Upper lobe of left lung (tissue), 6 donors: Measurements from ENCODE around the gene LGI4. TPM values are rescaled to one million over a fixed set of nuclear protein-coding genes. Genes with fewer than 3 reads are reported as not detected.
A peak's percentile ranks its signal among the peaks of the same experiment; 100 is the strongest.

Source experiments
- ATAC-seq, 2 donors: fragments of 200-7000 bp; cut with Tn5 transposase; one replicate each; pipeline ENCODE4 v1.9.1; 2022; ENCODE audit warnings: mild to moderate bottlenecking in 2 of 2, moderate library complexity in 2 of 2; ENCODE audit not compliant: low FRiP score in 2 of 2
- DNase-seq, 2 donors: peaks; one replicate each; pipeline ENCODE4 v3.0.0-alpha.2; 2019 to 2020
- H3K27ac ChIP-seq, 4 donors: fragments of 200-600 bp; sonication (generic); one replicate each; pipeline ENCODE4 v1.5.1; 2016 to 2019
- H3K27me3 ChIP-seq, 4 donors: fragments of 200-600 bp; sonication (generic); one replicate each; pipeline ENCODE4 v1.5.1; 2017 to 2019
- H3K36me3 ChIP-seq, 4 donors: fragments of 200-600 bp; sonication (generic); one replicate each; pipeline ENCODE4 v1.5.1; 2016 to 2019
- H3K4me1 ChIP-seq, 4 donors: fragments of 200-600 bp; sonication (generic); one replicate each; pipeline ENCODE4 v1.5.1; 2018 to 2019
- H3K4me3 ChIP-seq, 4 donors: fragments of 200-600 bp; sonication (generic); one replicate each; pipeline ENCODE4 v1.5.1; 2017 to 2019; ENCODE audit warnings: mild to moderate bottlenecking in 2 of 4, moderate library complexity in 1 of 4
- H3K9me3 ChIP-seq, 4 donors: fragments of 200-600 bp; sonication (generic); one replicate each; pipeline ENCODE4 v1.5.1; 2018 to 2019
- EP300 ChIP-seq, 4 donors: sonication (generic); formaldehyde crosslinking; IDR thresholded peaks; one replicate each; pipeline ENCODE4 v1.5.1; 2017; ENCODE audit warnings: antibody characterized with exemption in 4 of 4, control low read depth in 2 of 4
- POLR2A ChIP-seq, 4 donors: fragments of 450-650 bp; IDR thresholded peaks; one replicate each; pipeline ENCODE4 v1.5.1; 2016 to 2017; ENCODE audit warnings: antibody characterized with exemption in 4 of 4, mild to moderate bottlenecking in 2 of 4
- POLR2AphosphoS5 ChIP-seq, 2 donors: sonication (generic); formaldehyde crosslinking; IDR thresholded peaks; one replicate each; pipeline ENCODE4 v1.5.1; 2017; ENCODE audit warnings: antibody characterized with exemption in 2 of 2
- WGBS, 2 donors: methylation state at CpG; one replicate each; pipeline ENCODE4 v1.1.5; 2017 to 2018; 5-methylcytosine and 5-hydroxymethylcytosine counted together
- total RNA-seq, 6 donors: library from RNA; depleted of rRNA in 4 of 6; stranded (reverse); fragments of >200 nt in 4 of 6; gene quantifications; one replicate each; pipeline versions ENCODE4 v1.1.0 to v1.2.1, GENCODE V29; 2016 to 2021
- TF ChIP-seq, protein P1 (sequence below), 6 experiments: fragments of 450-650 bp in 4 of 6; fragments of 200-600 bp in 2 of 6; sonication (generic) in 2 of 6; IDR thresholded peaks; one replicate each; pipeline ENCODE4 v1.5.1; 2016 to 2019; ENCODE audit warnings: antibody characterized with exemption in 6 of 6
- donor health status: DM: no; HTN: no; CAD: no; lungs with moderate emphysema.
- donor health status: DM: no; HTN: yes; CAD: no; lungs with severe emphysema.

LGI4 gene
- total RNA-seq, 6 donors from 2014 or later = 3.3 to 25.3 (median 7.1) TPM

DNA sequence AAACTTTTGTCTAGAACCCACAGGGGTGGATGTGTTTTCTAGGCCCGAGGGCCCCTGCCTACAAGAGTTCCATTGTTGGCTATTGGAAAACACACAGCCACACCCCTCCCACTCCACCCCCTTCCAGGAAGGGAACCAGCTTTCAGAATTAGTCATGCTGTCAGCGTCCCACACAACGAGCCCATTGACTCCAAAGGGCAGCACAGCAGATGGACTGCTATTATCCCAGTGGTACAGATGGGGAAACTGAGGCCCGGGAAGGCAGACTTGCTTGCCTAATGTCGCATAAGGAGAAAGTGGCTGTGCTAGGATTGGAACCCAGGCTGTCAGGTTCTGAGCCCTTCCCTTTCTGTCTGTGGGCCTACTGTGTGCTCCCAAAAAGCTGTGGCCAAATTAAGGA lies 27.3 kb downstream of the LGI4 start:
- 20 to 57% methylated on average over 1 to 5 of the region's 5 CpGs for WGBS, 2 donors
- H3K27me3 ChIP-seq = no peaks in the 10 kb centered on the region
- H3K4me3 ChIP-seq = no peak overlapping the region
- peak in 1 of 2 donors; percentile 33 for ATAC-seq
- peak in 1 of 2 donors; percentile 59 for DNase-seq
- H3K9me3 ChIP-seq = no peaks in the 10 kb centered on the region
- TF ChIP-seq POLR2AphosphoS5 (IDR thresholded peaks at IDR 0.05) = peak in 1 of 2 donors; percentile 13
- TF ChIP-seq, protein P1, sequence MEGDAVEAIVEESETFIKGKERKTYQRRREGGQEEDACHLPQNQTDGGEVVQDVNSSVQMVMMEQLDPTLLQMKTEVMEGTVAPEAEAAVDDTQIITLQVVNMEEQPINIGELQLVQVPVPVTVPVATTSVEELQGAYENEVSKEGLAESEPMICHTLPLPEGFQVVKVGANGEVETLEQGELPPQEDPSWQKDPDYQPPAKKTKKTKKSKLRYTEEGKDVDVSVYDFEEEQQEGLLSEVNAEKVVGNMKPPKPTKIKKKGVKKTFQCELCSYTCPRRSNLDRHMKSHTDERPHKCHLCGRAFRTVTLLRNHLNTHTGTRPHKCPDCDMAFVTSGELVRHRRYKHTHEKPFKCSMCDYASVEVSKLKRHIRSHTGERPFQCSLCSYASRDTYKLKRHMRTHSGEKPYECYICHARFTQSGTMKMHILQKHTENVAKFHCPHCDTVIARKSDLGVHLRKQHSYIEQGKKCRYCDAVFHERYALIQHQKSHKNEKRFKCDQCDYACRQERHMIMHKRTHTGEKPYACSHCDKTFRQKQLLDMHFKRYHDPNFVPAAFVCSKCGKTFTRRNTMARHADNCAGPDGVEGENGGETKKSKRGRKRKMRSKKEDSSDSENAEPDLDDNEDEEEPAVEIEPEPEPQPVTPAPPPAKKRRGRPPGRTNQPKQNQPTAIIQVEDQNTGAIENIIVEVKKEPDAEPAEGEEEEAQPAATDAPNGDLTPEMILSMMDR (IDR thresholded peaks at IDR 0.05) = no peak
- H3K36me3 ChIP-seq = no peaks in the 10 kb centered on the region
- peaks cover 0 to 7% (median 6%) of the 10 kb centered on the region in 4 donors for H3K4me1 ChIP-seq
- H3K27ac ChIP-seq = no peak overlapping the region

DNA sequence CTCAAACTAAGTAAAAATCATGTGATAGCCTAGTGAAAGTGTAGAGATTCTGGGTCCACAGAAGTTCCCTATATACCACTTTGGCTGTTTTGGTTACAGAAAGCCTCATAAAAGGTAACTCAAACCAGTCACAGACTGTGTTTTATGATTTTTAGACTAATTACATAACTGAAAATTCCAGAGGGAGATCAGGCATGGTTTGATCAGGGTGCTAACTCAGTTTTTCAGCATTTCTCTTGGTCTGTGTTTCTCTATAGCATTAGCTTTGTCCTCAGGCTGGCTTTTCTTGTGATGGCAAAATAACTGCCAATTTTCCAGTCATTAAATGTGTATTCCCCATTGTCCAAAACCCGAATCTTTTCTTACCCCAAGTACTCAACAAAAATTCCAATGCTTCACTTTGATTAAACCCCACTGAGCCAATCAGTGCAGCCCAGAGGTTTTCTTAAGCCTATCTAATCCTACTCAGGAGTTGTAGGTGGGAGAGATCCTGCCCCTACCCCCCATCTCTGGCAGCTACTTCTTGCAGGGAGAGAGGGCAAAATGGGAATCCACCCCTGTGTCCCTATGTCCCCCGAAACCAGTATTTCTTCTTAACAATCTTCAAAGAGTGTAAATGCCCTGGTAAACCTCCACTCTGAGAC lies 27.8 kb downstream of the LGI4 start:
- Histone ChIP-seq H3K4me3 (no peak overlapping the region), H3K4me1 (peaks cover 0 to 7% (median 6%) of the 10 kb centered on the region in 4 donors), H3K27me3 (no peaks in the 10 kb centered on the region), H3K27ac (no peak overlapping the region), H3K36me3 (no peaks in the 10 kb centered on the region), H3K9me3 (no peaks in the 10 kb centered on the region)
- whole genome bisulfite sequencing, 2 donors = 50 to 88% methylated on average over 1 to 2 of the region's 2 CpGs
- no peak for TF ChIP-seq POLR2AphosphoS5 (IDR thresholded peaks at IDR 0.05)
- TF ChIP-seq POLR2A (IDR thresholded peaks at IDR 0.05) = no peak
- TF ChIP-seq, protein P1 (IDR thresholded peaks at IDR 0.05) = no peak
- no peak for ATAC-seq
- DNase-seq = no peak

DNA sequence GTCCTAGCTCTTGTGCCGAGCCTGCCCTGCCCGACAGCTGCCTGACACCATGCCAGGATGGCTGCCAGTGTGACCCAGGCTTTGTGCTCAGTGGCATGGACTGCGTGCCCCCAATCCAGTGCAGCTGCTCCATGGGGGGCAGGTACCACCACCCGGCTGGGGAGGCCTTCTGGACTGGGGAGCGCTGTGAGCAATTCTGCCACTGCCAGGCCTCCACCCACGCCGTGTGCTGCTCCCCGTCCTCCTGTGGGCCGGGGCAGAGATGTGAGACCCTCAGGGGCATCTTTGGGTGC lies 28.6 kb downstream of the LGI4 start:
- ATAC-seq (no peak), DNase-seq (peak in 1 of 2 donors; percentile 71)
- H3K36me3 ChIP-seq = no peaks in the 10 kb centered on the region
- H3K4me3 ChIP-seq = no peak overlapping the region
- H3K27ac ChIP-seq = no peak overlapping the region
- peaks cover 0 to 7% (median 6%) of the 10 kb centered on the region in 4 donors for H3K4me1 ChIP-seq
- TF ChIP-seq EP300 (IDR thresholded peaks at IDR 0.05) (no peak), POLR2AphosphoS5 (IDR thresholded peaks at IDR 0.05) (no peak), POLR2A (IDR thresholded peaks at IDR 0.05) (no peak)
- TF ChIP-seq, protein P1 (IDR thresholded peaks at IDR 0.05) = no peak
- no peaks in the 10 kb centered on the region for H3K9me3 ChIP-seq
- no peaks in the 10 kb centered on the region for H3K27me3 ChIP-seq
- WGBS, 2 donors = 90 to 95% methylated on average over 2 to 7 of the region's 9 CpGs

DNA sequence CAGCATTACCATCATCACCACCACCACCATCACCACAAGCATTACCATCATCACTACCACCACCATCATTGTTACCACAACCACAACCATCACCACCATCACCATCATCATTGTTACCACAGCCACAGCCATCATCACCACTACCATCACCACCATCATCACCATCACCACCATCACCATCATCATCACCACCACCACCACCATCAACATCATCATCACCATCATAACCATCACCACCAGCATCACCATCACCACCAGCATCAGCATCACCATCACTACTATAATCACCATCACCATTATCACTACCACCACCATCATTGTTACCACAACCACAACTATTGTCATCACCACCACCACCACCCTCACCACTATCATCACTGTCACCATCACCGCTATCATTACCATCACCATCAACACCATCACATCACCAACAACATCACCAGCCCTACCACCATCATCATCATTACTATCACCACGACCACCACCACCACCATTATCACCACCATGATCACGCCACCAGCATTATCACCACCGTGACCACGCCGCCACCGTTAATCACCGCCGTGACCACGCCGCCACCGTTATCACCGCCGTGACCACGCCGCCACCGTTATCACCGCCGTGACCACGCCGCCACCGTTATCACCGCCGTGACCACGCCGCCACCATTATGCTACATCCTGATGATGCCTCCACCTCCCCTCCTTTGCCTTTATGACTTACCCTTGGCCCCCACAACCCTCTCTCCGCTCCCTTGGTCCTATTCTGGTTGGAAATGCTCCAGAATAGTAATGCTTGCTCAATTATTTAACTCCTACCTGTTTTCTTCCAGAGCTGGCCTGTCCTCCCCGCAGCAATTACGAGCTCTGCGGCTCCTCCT lies 29.2 kb downstream of the LGI4 start:
- DNase-seq (peak in 1 of 2 donors; percentile 61), ATAC-seq (peak in 1 of 2 donors; percentile 18)
- TF ChIP-seq, protein P1 (IDR thresholded peaks at IDR 0.05) = no peak
- TF ChIP-seq EP300 (IDR thresholded peaks at IDR 0.05) = no peak
- no peak for TF ChIP-seq POLR2A (IDR thresholded peaks at IDR 0.05)
- TF ChIP-seq POLR2AphosphoS5 (IDR thresholded peaks at IDR 0.05) = no peak
- WGBS, 2 donors = 88% methylated on average over 30 of the region's 30 CpGs
- no peaks in the 10 kb centered on the region for H3K9me3 ChIP-seq
- no peaks in the 10 kb centered on the region for H3K36me3 ChIP-seq
- H3K27me3 ChIP-seq = no peaks in the 10 kb centered on the region
- no peak overlapping the region for H3K27ac ChIP-seq
- peaks cover 0 to 7% (median 6%) of the 10 kb centered on the region in 4 donors for H3K4me1 ChIP-seq
- no peak overlapping the region for H3K4me3 ChIP-seq
